Panc1 (cell line): ENCODE data around the gene TMEM208.

Experiments used
- CTCF ChIP-seq: fragments of 450-650 bp; IDR thresholded peaks from 2 replicates; pipeline ENCODE4 v1.5.1; 2017; ENCODE audit warnings: mild to moderate bottlenecking
- SIN3A ChIP-seq: IDR thresholded peaks from 2 replicates; pipeline ENCODE4 v1.6.1; 2012; ENCODE audit warnings: low read depth, mild to moderate bottlenecking, low read length, moderate library complexity, borderline replicate concordance; ENCODE audit not compliant: insufficient read depth

- TF ChIP-seq CTCF: no peak
- no peak for TF ChIP-seq SIN3A
Observed at GRCh38 chr16:67255553-67256221, 28.8 kb downstream of the TMEM208 start.
